Mesenteric fat pad (tissue), 1 donor: ENCODE results near the gene ORC2. TPM values are rescaled to one million over a fixed set of nuclear protein-coding genes. Genes with fewer than 3 reads are reported as not detected.

Experiments used
- DNase-seq: peaks from one replicate; pipeline ENCODE4 v3.0.0-alpha.2; 2020; ENCODE audit warnings: low spot score
- total RNA-seq: library from RNA; stranded (reverse); fragmentation: NEBNext Ultra II Directional; extraction: Animal tissue kit (Norgen Biotek cat#: 25700); gene quantifications from one replicate; pipeline ENCODE4 v1.2.1, GENCODE V29; 2021
- donor health status: DM: yes; HTN: yes; CAD: no.

The ORC2 gene
- total RNA-seq, 1 donor from 2014 or later: 25.2 TPM

DNA sequence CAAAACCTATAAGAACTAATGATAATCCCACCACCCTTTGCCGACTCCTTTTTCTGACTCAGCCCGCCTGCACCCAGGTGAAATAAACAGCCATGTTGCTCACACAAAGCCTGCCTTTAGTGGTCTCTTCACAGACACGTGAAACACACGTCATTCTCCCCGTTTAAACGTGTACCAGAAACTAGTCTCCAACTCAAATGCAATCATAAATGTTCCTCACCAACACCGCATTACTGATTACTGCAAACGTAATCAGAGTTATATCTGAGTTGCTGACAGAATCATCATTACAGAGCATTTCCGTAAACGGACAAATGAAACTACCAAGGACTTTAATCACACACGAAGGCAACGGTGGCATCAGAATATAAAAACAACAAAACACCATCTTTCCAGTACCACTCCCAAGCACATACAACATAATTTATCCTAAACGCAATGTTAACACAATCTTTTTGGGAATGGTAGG lies 100.9 kb downstream of the ORC2 start:
- DNase-seq: no peak

DNA sequence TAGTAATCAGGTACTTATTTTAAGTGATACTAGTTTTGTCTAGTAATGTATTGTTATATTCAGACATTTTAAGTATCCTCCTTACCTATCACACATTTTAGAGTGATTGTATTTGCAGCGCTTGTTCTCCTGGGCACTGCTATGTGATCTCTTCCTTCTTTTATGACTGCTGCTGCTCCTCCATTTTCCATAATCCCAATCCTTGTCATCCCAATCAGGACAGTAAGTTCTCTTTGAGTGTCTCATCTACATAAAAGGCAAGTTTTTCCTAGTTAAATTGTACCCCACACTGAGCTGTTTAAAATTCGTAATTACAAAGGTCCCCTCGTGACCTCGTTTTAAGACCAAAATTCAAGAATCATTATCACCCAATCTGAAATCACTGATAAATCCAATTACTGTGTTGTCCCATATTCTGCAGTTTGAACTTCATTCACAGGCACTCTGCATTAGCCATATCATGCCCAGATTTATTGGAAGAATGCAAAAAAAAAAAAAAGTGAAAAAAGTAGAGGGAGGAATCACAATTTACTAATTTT lies 101.8 kb downstream of the ORC2 start:
- DNase-seq: no peak

DNA sequence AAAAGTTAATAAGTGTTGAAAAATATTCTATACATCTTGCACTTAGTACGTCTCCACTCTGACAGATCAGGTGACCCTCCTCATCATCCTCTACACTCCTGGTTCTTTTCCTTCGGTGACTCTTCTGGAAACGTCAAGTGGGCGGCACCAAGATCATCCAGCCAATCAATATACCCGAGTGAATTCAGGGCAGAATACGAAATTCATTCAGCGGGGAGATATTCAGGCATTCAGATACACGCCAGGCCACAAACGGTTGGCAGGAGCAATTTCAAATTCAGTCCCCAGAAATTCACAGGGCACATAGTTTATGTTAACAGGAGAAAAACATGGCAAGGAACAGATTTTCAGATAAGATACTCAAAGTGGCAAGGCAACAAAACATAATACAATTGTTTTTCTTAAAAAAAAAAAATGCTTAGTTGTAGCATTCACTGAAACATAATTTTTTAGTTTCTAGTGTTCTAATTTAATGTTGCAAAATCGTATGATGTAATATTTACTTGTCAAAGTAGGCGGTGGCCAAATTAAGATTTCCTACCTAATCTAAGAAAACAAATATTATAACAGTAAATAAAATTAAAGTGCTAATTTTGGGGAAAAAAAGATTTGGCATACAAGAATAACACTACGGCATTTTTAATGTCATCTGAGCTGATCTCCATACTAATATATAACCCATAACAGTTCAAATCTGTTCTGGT lies 103.2 kb downstream of the ORC2 start:
- no peak for DNase-seq

Other genes with a start within 250 kb of the ORC2 start
- 332 TPM for gene BZW1, start 151.8 kb downstream of the ORC2 start, total RNA-seq
- gene CLK1, start 99.0 kb downstream of the ORC2 start, total RNA-seq: 105 TPM
- 19.8 TPM for gene PPIL3, start 74.6 kb downstream of the ORC2 start, total RNA-seq
- gene NIF3L1, start 74.3 kb downstream of the ORC2 start, total RNA-seq: 13.7 TPM
- 31.5 TPM for gene HYCC2, start 108.0 kb upstream of the ORC2 start, total RNA-seq
- 83.2 TPM for gene NDUFB3, start 108.3 kb upstream of the ORC2 start, total RNA-seq
- 282 TPM for gene CFLAR, start 152.5 kb upstream of the ORC2 start, total RNA-seq
- 10.7 TPM for gene CASP10, start 219.5 kb upstream of the ORC2 start, total RNA-seq